Sigmoid colon (tissue), 7 donors: Measurements from ENCODE around the gene CASR. TPM values are rescaled to one million over a fixed set of nuclear protein-coding genes. Genes with fewer than 3 reads are reported as not detected.

ENCODE experiments used
- DNase-seq: peaks from one replicate; pipeline ENCODE4 v3.0.0-alpha.2; 2019
- H3K27ac ChIP-seq, 4 donors: fragments of 200-600 bp; sonication (generic); one replicate each; pipeline ENCODE4 v1.5.1; 2016 to 2019; ENCODE audit warnings: mild to moderate bottlenecking in 1 of 4
- H3K27me3 ChIP-seq, 3 donors: fragments of 200-600 bp; sonication (generic); one replicate each; pipeline ENCODE4 v1.5.1; 2019; ENCODE audit warnings: mild to moderate bottlenecking in 1 of 3
- H3K36me3 ChIP-seq, 4 donors: fragments of 200-600 bp; sonication (generic); one replicate each; pipeline ENCODE4 v1.5.1; 2016 to 2019
- H3K4me1 ChIP-seq, 4 donors: fragments of 200-600 bp; sonication (generic); one replicate each; pipeline ENCODE4 v1.5.1; 2017 to 2019
- H3K4me3 ChIP-seq, 4 donors: fragments of 200-600 bp; sonication (generic); one replicate each; pipeline ENCODE4 v1.5.1; 2017 to 2019; ENCODE audit warnings: mild to moderate bottlenecking in 2 of 4, moderate library complexity in 1 of 4
- H3K9me3 ChIP-seq, 4 donors: fragments of 200-600 bp in 3 of 4; sonication (generic) in 3 of 4; one replicate each; pipeline versions ENCODE4 v1.5.1 to v1.6.1; 2013 to 2019
- EP300 ChIP-seq, 4 donors: sonication (generic); formaldehyde crosslinking; IDR thresholded peaks; one replicate each; pipeline ENCODE4 v1.6.1; 2017; ENCODE audit warnings: antibody characterized with exemption in 4 of 4
- POLR2A ChIP-seq, 2 donors: fragments of 450-650 bp; IDR thresholded peaks; one replicate each; pipeline ENCODE4 v1.6.1; 2016; ENCODE audit warnings: antibody characterized with exemption in 2 of 2, mild to moderate bottlenecking in 2 of 2, moderate library complexity in 2 of 2
- POLR2AphosphoS5 ChIP-seq, 4 donors: sonication (generic); formaldehyde crosslinking; IDR thresholded peaks; one replicate each; pipeline ENCODE4 v1.6.1; 2017; ENCODE audit warnings: antibody characterized with exemption in 4 of 4
- WGBS, 2 donors: extraction: QIAGEN DNeasy Blood & Tissue Kit; methylation state at CpG; one replicate each; pipeline ENCODE4 v1.1.7; 2013; 5-methylcytosine and 5-hydroxymethylcytosine counted together
- intact Hi-C: fragments of 100-400 bp; cut with DNase I; formaldehyde crosslinking; loops from one replicate; pipeline ENCODE4 v1.15.1; 2023
- polyA plus RNA-seq, 3 donors: library from polyadenylated mRNA; stranded (reverse); fragments of 200-250 nt; gene quantifications; one replicate each; pipeline ENCODE4 v1.2.3, GENCODE V29; 2013
- total RNA-seq, 4 donors: library from RNA; depleted of rRNA; stranded (reverse); fragments of >200 nt; gene quantifications; one replicate each; pipeline ENCODE4 v1.1.0, GENCODE V29; 2016
- TF ChIP-seq, protein P1 (sequence below), 4 experiments: fragments of 450-650 bp in 3 of 4; fragments of 200-600 bp in 1 of 4; IDR thresholded peaks; one replicate each; pipeline ENCODE4 v1.5.1; 2016 to 2019; ENCODE audit warnings: antibody characterized with exemption in 4 of 4, mild to moderate bottlenecking in 3 of 4, moderate library complexity in 2 of 4
- donor health status: healthy with polysubstance abuse.
- donor health status: Bipolar disorder and iron deficiency.
- donor health status: healthy.

CASR gene
- total and polyA plus RNA-seq, 7 donors: under 0.01 to 0.14 (median under 0.01) TPM; not detected in 2

DNA sequence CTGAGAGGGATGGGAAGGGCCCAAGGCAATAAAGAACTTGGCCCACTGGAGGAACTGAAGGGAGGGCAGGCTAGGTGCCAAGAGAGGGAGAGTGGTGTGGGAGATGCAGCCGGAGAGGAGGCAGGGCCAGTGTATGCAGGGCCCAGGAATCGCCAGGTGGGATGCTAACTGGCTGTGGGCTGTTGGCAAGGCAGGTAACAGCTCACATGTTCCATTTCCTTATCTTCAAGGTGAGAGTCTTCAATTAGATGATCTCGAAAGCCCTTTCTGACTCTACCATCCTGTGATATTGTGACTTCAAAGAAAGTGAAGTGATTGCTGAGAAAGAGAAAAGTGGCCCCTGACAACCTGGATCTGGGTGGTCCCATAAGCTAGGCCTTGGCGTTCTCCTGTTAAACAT is 49.0 kb downstream of the CASR start:
- Histone ChIP-seq H3K9me3 (no peaks in the 10 kb centered on the region), H3K27ac (no peak overlapping the region), H3K27me3 (no peaks in the 10 kb centered on the region), H3K4me3 (no peak overlapping the region), H3K36me3 (no peaks in the 10 kb centered on the region), H3K4me1 (no peaks in the 10 kb centered on the region)
- intact Hi-C loops: no loop called here
- TF ChIP-seq POLR2A (IDR thresholded peaks at IDR 0.05) (no peak), POLR2AphosphoS5 (IDR thresholded peaks at IDR 0.05) (no peak), EP300 (IDR thresholded peaks at IDR 0.05) (no peak)
- TF ChIP-seq, protein P1, sequence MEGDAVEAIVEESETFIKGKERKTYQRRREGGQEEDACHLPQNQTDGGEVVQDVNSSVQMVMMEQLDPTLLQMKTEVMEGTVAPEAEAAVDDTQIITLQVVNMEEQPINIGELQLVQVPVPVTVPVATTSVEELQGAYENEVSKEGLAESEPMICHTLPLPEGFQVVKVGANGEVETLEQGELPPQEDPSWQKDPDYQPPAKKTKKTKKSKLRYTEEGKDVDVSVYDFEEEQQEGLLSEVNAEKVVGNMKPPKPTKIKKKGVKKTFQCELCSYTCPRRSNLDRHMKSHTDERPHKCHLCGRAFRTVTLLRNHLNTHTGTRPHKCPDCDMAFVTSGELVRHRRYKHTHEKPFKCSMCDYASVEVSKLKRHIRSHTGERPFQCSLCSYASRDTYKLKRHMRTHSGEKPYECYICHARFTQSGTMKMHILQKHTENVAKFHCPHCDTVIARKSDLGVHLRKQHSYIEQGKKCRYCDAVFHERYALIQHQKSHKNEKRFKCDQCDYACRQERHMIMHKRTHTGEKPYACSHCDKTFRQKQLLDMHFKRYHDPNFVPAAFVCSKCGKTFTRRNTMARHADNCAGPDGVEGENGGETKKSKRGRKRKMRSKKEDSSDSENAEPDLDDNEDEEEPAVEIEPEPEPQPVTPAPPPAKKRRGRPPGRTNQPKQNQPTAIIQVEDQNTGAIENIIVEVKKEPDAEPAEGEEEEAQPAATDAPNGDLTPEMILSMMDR (IDR thresholded peaks at IDR 0.05): no peak
- WGBS, 2 donors: 78 to 84% methylated on average over 4 of the region's 4 CpGs
- DNase-seq: no peak

DNA sequence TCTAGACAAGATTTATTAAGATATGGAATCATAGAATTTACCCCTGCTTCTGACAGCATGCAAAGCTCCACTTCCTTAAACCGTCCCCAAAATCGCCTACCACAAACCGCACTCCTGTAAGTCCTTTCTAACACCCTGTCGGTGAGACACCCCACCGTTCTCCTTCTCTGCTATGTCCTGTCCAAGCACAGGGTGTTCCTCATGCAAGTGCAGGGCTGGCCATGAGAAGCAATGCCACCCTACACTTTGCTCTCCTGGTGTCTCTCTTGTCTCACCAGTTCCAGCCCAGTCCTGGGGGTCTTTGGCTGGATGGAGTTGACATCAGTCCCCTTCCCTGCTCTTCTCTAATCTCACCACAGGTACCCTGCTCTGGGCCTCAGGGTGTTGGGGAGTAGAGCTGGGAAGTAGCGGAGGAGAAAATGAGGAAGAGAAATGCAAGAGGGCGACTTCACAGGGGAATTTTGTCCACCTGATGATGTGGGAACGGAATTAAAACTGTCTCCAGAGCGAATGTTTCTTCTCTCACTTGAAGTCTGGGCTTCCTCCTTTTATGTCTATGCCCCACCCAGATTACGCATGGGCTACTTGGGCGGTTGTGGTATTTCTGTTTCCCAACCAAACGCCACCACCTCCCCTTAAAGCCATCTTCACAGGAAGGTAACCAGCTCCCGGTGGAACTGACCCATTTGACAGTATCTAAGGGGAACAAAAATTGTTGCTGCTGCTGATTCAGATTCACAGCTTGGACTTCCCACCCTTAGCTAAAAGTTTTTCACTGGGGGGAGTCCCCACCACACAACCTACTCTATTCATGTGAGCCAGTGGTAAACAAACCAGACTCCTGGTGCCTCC is 49.9 kb downstream of the CASR start:
- Histone ChIP-seq H3K27ac (peak overlapping the region in 2 of 4 donors; percentile 38 to 39), H3K27me3 (no peaks in the 10 kb centered on the region), H3K36me3 (no peaks in the 10 kb centered on the region), H3K4me1 (no peaks in the 10 kb centered on the region), H3K4me3 (no peak overlapping the region), H3K9me3 (no peaks in the 10 kb centered on the region)
- 49 to 78% methylated on average over 13 of the region's 13 CpGs for WGBS, 2 donors
- TF ChIP-seq POLR2A (IDR thresholded peaks at IDR 0.05): peak in 1 of 2 donors; percentile 8
- TF ChIP-seq EP300 (IDR thresholded peaks at IDR 0.05): no peak
- TF ChIP-seq POLR2AphosphoS5 (IDR thresholded peaks at IDR 0.05): peak in 1 of 4 donors; percentile 36
- intact Hi-C loops: no loop called here
- no peak for DNase-seq

DNA sequence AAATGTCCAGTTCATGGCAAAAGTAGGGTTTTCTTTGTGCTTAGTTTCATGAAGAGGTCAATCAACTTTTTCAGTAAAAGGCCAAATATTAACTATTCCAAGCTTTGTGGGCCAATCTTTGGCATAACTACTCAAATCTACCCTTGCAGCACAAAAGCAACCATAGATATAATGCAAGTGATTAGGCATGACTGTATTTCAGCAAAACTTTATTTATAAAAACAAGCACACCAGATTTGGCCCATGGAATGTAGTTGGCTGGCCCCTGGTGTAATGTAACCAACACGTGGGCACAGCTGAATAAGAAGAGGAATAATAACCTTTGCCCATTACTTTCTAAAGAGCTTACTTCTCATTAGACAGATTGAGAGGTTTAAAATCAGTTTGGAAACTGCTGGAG is 50.6 kb downstream of the CASR start:
- intact Hi-C loops: no loop called here
- Histone ChIP-seq H3K4me3 (no peak overlapping the region), H3K36me3 (no peaks in the 10 kb centered on the region), H3K4me1 (no peaks in the 10 kb centered on the region), H3K27ac (no peak overlapping the region), H3K9me3 (no peaks in the 10 kb centered on the region), H3K27me3 (no peaks in the 10 kb centered on the region)
- TF ChIP-seq POLR2A (IDR thresholded peaks at IDR 0.05): no peak
- TF ChIP-seq, protein P1 (IDR thresholded peaks at IDR 0.05): no peak
- TF ChIP-seq EP300 (IDR thresholded peaks at IDR 0.05): no peak
- no peak for TF ChIP-seq POLR2AphosphoS5 (IDR thresholded peaks at IDR 0.05)
- 22 to 34% methylated on average over 1 of the region's 1 CpG for WGBS, 2 donors
- DNase-seq: no peak

DNA sequence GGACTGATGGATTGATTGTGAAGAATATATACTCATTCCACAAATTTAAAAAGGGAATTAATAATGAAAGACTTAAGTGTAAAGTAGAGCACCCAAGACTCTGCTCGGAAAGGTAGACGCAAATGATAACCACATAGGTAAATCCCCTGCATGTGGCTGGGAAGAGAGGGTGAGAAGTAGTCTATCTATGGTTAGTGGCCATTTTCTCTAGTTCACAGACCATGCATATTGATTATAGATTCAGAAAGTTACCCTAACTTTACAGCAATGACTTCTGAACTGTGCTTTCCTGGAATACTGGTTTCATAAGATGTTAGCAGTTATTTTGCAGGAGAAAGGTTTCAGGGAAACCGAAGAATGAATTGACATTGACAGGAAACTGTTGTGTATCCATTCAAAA is 51.7 kb downstream of the CASR start:
- 85 to 87% methylated on average over 3 of the region's 3 CpGs for WGBS, 2 donors
- intact Hi-C loops: no loop called here
- Histone ChIP-seq H3K27me3 (no peaks in the 10 kb centered on the region), H3K4me3 (no peak overlapping the region), H3K36me3 (no peaks in the 10 kb centered on the region), H3K9me3 (no peaks in the 10 kb centered on the region), H3K27ac (no peak overlapping the region), H3K4me1 (no peaks in the 10 kb centered on the region)
- TF ChIP-seq POLR2A (IDR thresholded peaks at IDR 0.05): no peak
- TF ChIP-seq POLR2AphosphoS5 (IDR thresholded peaks at IDR 0.05): no peak
- TF ChIP-seq, protein P1 (IDR thresholded peaks at IDR 0.05): no peak
- TF ChIP-seq EP300 (IDR thresholded peaks at IDR 0.05): no peak
- DNase-seq: no peak

DNA sequence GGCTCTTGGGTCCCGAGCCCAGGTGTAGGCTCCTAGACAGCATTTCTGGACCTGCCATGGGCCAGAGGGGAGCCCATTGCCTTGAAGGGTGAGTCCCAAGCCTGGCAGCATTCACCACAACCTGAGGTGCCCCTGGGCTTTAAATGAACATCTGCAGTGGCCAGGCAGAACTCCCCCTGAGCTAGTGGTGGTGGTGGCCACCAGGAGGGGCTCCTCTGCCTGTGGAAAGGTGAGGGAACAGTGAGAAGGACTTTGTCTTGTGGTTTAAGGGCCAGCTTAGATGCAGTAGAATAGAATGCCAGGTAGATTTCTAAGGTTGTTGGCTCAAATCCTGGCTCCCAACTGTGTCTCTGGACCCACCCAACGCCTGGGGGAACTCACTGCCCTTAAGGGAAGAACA is 55.6 kb downstream of the CASR start:
- Histone ChIP-seq H3K4me1 (no peaks in the 10 kb centered on the region), H3K36me3 (no peaks in the 10 kb centered on the region), H3K27ac (no peak overlapping the region), H3K27me3 (no peaks in the 10 kb centered on the region), H3K9me3 (no peaks in the 10 kb centered on the region), H3K4me3 (no peak overlapping the region)
- intact Hi-C loops: no loop called here
- no peak for DNase-seq
- TF ChIP-seq POLR2AphosphoS5 (IDR thresholded peaks at IDR 0.05): no peak
- TF ChIP-seq EP300 (IDR thresholded peaks at IDR 0.05): no peak
- no peak for TF ChIP-seq POLR2A (IDR thresholded peaks at IDR 0.05)
- TF ChIP-seq, protein P1 (IDR thresholded peaks at IDR 0.05): no peak
- WGBS, 2 donors: 83 to 89% methylated on average over 2 of the region's 2 CpGs
